Neural progenitor cell (in vitro differentiated cells): ENCODE data around the gene TRMT1. TPM values are rescaled to one million over a fixed set of nuclear protein-coding genes. Genes with fewer than 3 reads are reported as not detected.

Experiments
- DNase-seq: peaks from one replicate; pipeline ENCODE4 v3.0.0-alpha.2; 2016; ENCODE audit warnings: low spot score
- H2AFZ ChIP-seq: fragments of 200-600 bp; sonication (generic); replicated peaks from 2 replicates; pipeline ENCODE4 v1.6.1; 2016; ENCODE audit warnings: antibody characterized with exemption
- H3F3A ChIP-seq: fragments of 200-600 bp; sonication (generic); 2 replicates; pipeline ENCODE4 v1.6.1; 2016; ENCODE audit warnings: antibody characterized with exemption, low read depth
- H3K27ac ChIP-seq: fragments of 200-600 bp; sonication (generic); 2 replicates; pipeline ENCODE4 v1.5.1; 2016; ENCODE audit warnings: mild to moderate bottlenecking
- H3K27me3 ChIP-seq: fragments of 200-600 bp; sonication (generic); 2 replicates; pipeline ENCODE4 v1.6.1; 2016; ENCODE audit warnings: mild to moderate bottlenecking, moderate library complexity
- H3K36me3 ChIP-seq: fragments of 200-600 bp; sonication (generic); 2 replicates; pipeline ENCODE4 v1.5.1; 2016
- H3K4me1 ChIP-seq: fragments of 200-600 bp; sonication (generic); 2 replicates; pipeline ENCODE4 v1.6.1; 2016; ENCODE audit warnings: mixed run types
- H3K4me2 ChIP-seq: fragments of 200-600 bp; sonication (generic); 2 replicates; pipeline ENCODE4 v1.6.1; 2016
- H3K4me3 ChIP-seq: fragments of 200-600 bp; sonication (generic); 2 replicates; pipeline ENCODE4 v1.5.1; 2016
- H3K79me2 ChIP-seq: fragments of 200-600 bp; sonication (generic); 2 replicates; pipeline ENCODE4 v1.6.1; 2016; ENCODE audit warnings: low read depth
- H3K9ac ChIP-seq: fragments of 200-600 bp; sonication (generic); 2 replicates; pipeline ENCODE4 v1.6.1; 2016
- H3K9me3 ChIP-seq: fragments of 200-600 bp; sonication (generic); 2 replicates; pipeline ENCODE4 v1.5.1; 2016; ENCODE audit warnings: low read depth
- H4K20me1 ChIP-seq: fragments of 200-600 bp; sonication (generic); 2 replicates; pipeline ENCODE4 v1.6.1; 2016; ENCODE audit warnings: low read depth
- H3K27ac Mint-ChIP-seq: 3 replicates; pipeline ENCODE4 v1.8.0; 2021; ENCODE audit warnings: mixed read lengths
- H3K27me3 Mint-ChIP-seq: 2 replicates; pipeline ENCODE4 v1.8.0; 2022; ENCODE audit warnings: low read depth, mild to moderate bottlenecking, inconsistent platforms, moderate library complexity, mixed read lengths; ENCODE audit not compliant: insufficient read depth
- H3K36me3 Mint-ChIP-seq: 3 replicates; pipeline ENCODE4 v1.8.0; 2021; ENCODE audit warnings: mixed read lengths
- H3K4me1 Mint-ChIP-seq: 3 replicates; pipeline ENCODE4 v1.8.0; 2021; ENCODE audit warnings: mixed read lengths
- H3K4me3 Mint-ChIP-seq: 3 replicates; pipeline ENCODE4 v1.8.0; 2021; ENCODE audit warnings: mild to moderate bottlenecking, moderate library complexity, mixed read lengths
- H3K9me3 Mint-ChIP-seq: 3 replicates; pipeline ENCODE4 v1.8.0; 2020; ENCODE audit warnings: mixed read lengths
- CTCF ChIP-seq: fragments of 200-600 bp; sonication (generic); IDR thresholded peaks from 2 replicates; pipeline ENCODE4 v1.5.1; 2017; ENCODE audit warnings: antibody characterized with exemption, mild to moderate bottlenecking
- EZH2 ChIP-seq: fragments of 200-600 bp; sonication (generic); IDR thresholded peaks from 2 replicates; pipeline ENCODE4 v1.6.1; 2017; ENCODE audit warnings: antibody characterized with exemption, mild to moderate bottlenecking, moderate library complexity
- EZH2phosphoT487 ChIP-seq: fragments of 200-600 bp; sonication (generic); IDR thresholded peaks from 2 replicates; pipeline ENCODE4 v1.6.1; 2017; ENCODE audit warnings: antibody characterized with exemption
- total RNA-seq: library from RNA; depleted of rRNA; stranded (reverse); fragments of >200 nt; gene quantifications from 2 replicates; pipeline ENCODE4 v1.2.3, GENCODE V29; 2015; ENCODE audit warnings: low replicate concordance

TRMT1 gene
- total RNA-seq, 1 donor from 2014 or later: 30.2 TPM

GRCh38 chr19:13100841-13101589, 15.5 kb downstream of the TRMT1 start:
- no peak for DNase-seq
- peaks cover 73% of the 10 kb centered on the region for H3K27me3 ChIP-seq
- H3K4me3 ChIP-seq: no peak overlapping the region
- Mint-ChIP-seq H3K36me3 (no peaks in the 10 kb centered on the region), H3K4me3 (peak overlapping the region; percentile 38), H3K27me3 (peaks cover 47% of the 10 kb centered on the region), H3K27ac (no peak overlapping the region), H3K9me3 (peaks cover 3% of the 10 kb centered on the region), H3K4me1 (peaks cover 12% of the 10 kb centered on the region)
- TF ChIP-seq EZH2: no peak
- TF ChIP-seq CTCF: peak; percentile 53
- no peak for TF ChIP-seq EZH2phosphoT487
- no peaks in the 10 kb centered on the region for H3K9me3 ChIP-seq
- peaks cover 41% of the 10 kb centered on the region for H3F3A ChIP-seq
- peaks cover 54% of the 10 kb centered on the region for H4K20me1 ChIP-seq
- peaks cover 11% of the 10 kb centered on the region for H3K4me1 ChIP-seq
- H2AFZ ChIP-seq: no peak overlapping the region
- H3K79me2 ChIP-seq: no peaks in the 10 kb centered on the region
- no peak overlapping the region for H3K9ac ChIP-seq
- H3K36me3 ChIP-seq: no peaks in the 10 kb centered on the region
- H3K4me2 ChIP-seq: no peak overlapping the region
- H3K27ac ChIP-seq: no peak overlapping the region

GRCh38 chr19:13100031-13100588, 16.4 kb downstream of the TRMT1 start:
- Mint-ChIP-seq H3K9me3 (peaks cover 3% of the 10 kb centered on the region), H3K27ac (no peak overlapping the region), H3K4me1 (peaks cover 16% of the 10 kb centered on the region), H3K4me3 (peak overlapping the region; percentile 48), H3K36me3 (no peaks in the 10 kb centered on the region), H3K27me3 (peaks cover 52% of the 10 kb centered on the region)
- Histone ChIP-seq H3F3A (peaks cover 50% of the 10 kb centered on the region), H3K79me2 (no peaks in the 10 kb centered on the region), H3K36me3 (no peaks in the 10 kb centered on the region), H4K20me1 (peaks cover 54% of the 10 kb centered on the region), H3K4me1 (peaks cover 20% of the 10 kb centered on the region), H3K9me3 (no peaks in the 10 kb centered on the region), H2AFZ (no peak overlapping the region), H3K4me2 (no peak overlapping the region), H3K9ac (no peak overlapping the region), H3K27ac (no peak overlapping the region), H3K4me3 (no peak overlapping the region), H3K27me3 (peaks cover 82% of the 10 kb centered on the region)
- no peak for DNase-seq
- TF ChIP-seq EZH2phosphoT487: no peak

- peaks cover 22% of the 10 kb centered on the region for H3K4me1 Mint-ChIP-seq
- no peak overlapping the region for H3K27ac Mint-ChIP-seq
- peaks cover 55% of the 10 kb centered on the region for H3F3A ChIP-seq
- peaks cover 58% of the 10 kb centered on the region for H3K27me3 Mint-ChIP-seq
- no peak overlapping the region for H3K9ac ChIP-seq
- no peaks in the 10 kb centered on the region for H3K79me2 ChIP-seq
- no peaks in the 10 kb centered on the region for H3K36me3 Mint-ChIP-seq
- no peak overlapping the region for H2AFZ ChIP-seq
- peaks cover 3% of the 10 kb centered on the region for H3K9me3 Mint-ChIP-seq
- no peak overlapping the region for H3K27ac ChIP-seq
- H3K9me3 ChIP-seq: no peaks in the 10 kb centered on the region
- H3K36me3 ChIP-seq: no peaks in the 10 kb centered on the region
- H4K20me1 ChIP-seq: peaks cover 48% of the 10 kb centered on the region
- TF ChIP-seq EZH2: peak; percentile 99
- no peak for TF ChIP-seq CTCF
- peak; percentile 98 for TF ChIP-seq EZH2phosphoT487
- peak overlapping the region; percentile 43 for H3K4me2 ChIP-seq
- peak; percentile 65 for DNase-seq
- H3K4me3 Mint-ChIP-seq: no peak overlapping the region
- H3K4me3 ChIP-seq: peak overlapping the region; percentile 5
- peaks cover 90% of the 10 kb centered on the region for H3K27me3 ChIP-seq
- H3K4me1 ChIP-seq: peaks cover 28% of the 10 kb centered on the region
Observed at GRCh38 chr19:13099073-13099999, 17.2 kb downstream of the TRMT1 start.
